Activated CD4-positive, alpha-beta T cell treated with anti-CD3 and anti-CD28 coated beads, Interleukin-2, amount 50 U/mL, for 4 hours (primary cell): ENCODE measurements around the gene KLF1.
"Not testable (repeated sequence)": the region's sequence is repeated elsewhere in the genome, so short reads cannot be mapped to it uniquely, and the experiment has no call there.

Source experiments
- DNase-seq, 2 experiments: peaks; one replicate each; pipeline ENCODE4 v3.0.0-alpha.2; 2020

Gene KLF1

DNA sequence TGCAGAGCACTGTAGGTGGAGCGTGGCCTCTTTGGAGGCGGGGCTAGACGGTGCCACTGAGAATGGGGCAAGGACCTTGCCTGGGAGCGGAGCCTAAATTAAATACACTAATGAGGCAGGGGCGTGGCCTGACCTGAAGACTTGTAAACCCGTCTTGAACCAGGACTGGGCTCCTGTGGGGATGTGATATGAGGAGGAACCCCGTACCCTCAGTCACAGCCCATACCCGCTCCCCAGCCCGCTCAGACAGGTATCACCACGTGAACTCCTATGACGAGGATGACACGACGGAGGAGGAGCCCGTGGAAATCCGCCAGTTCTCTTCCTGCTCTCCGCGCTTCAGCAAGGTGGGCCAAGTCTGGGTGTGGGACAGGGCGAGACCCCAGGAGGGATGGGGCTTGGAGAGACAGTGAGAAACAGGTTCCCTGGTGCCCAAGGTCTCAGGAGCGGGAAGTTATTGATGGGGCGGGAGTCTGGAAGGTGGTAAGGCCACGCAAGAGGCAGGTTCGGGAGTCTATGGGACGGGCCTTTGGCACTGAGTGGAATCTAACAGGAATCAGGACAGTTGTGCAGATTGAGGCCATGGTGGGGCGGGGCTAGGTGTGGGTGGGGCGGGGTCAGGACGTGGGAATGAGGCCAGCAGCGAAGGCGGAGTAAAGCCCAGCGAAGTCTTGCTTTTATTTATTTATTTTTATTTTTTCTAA, 20.4 kb downstream of the KLF1 start:
- DNase-seq: no peak

DNA sequence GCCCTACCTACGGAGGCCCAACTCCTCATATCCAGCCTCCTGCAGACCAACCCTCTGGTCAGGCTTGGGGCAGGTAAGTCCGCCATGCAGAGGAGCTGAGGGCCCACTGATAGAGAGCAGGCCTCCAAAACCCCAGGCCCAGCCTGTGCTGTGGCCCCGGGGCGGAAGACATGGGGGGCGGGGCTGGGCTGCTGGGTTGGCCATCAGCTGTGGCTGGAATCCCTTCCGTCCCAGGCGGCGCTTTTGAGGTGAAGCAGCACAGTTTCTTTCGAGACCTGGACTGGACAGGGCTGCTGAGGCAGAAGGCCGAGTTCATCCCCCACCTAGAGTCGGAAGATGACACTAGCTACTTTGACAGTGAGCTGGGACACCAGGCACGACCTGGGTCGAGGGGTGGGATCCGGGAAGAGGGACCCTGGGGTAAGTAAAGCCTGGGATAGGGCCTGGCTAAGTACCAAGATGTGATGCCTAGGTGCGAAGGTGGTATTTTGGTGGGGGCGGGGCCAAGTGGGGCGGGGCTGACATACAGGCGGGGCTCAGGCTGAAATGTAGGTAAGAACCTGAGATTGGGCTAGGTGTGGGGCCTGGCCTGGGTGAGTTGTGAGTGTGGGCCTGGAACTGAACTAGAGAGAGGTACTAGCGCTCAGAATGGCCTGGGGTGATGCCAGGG, 21.1 kb downstream of the KLF1 start:
- DNase-seq: no peak

DNA sequence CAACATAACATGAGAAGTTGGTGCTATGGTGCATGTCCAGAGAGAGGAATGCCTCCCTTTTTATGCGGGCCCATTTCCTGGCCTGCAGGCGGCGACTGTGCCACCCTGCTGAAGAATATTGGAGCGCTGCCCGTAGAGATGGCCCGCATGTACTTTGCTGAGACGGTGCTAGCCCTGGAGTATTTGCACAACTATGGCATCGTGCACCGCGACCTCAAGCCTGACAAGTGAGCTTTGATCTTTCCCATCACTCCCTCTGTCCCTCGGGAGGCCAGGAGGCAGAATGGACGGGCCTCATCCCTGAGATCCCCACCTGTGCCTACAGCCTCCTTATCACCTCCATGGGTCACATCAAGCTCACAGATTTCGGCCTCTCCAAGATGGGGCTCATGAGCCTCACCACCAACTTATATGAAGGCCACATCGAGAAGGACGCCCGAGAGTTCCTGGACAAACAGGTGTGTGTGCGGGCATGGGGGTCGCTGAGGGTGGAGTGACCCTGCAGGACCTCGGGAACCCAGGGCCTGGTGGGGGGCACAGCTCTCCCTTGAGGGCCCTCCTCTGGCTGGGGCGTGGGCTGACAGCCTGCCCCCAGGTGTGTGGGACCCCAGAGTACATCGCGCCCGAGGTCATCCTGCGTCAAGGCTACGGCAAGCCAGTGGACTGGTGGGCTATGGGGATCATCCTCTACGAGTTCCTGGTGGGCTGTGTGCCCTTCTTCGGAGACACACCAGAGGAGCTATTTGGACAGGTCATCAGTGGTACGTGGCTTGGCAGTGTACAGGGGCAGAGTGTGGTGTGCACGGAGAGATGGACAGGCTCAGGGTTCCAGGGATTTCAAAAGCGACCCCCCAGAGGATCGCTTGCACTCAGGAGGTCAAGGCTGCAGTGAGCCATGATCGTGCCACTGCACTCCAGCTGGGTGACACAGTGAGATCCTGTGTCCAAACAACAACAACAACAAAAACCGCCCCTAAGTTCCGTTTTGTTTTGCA, 22.0 kb downstream of the KLF1 start:
- DNase-seq: no peak

DNA sequence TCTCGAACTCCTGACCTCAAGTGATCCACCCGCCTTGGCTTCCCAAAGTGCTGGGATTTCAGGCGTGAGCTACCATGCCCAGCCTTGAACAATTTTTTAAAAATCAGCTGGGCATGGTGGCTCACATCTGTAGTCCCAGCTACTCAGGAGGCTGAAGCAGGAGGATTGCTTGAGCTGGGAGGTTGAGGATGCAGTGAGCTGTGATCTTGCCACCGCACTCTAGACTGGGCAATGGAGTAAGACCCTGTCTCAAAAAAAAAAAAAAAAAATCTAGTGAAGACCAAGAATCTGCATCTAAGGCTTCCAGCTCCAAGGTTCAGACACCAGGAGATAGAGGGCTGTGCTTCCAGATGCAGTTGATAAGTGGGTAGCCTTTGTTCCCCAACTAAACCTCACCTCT, 22.9 kb downstream of the KLF1 start:
- no peak for DNase-seq

DNA sequence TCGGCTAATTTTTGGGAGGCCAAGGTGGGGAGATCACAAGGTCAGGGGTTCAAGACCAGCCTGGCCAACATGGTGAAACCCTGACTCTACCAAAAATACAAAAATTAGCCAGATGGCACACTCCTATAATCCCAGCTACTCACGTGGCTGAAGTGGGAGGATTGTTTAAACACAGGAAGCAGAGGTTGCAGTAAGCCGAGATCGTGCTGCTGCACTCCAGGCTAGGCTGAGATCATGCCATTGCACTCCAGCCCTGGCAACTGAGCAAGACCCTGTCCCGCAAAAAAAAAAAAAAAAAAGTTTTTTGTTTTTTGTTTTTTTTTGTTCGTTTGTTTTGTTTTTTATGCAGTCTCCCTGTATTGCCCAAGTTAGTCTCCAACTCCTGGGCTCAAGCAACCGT, 27.5 kb downstream of the KLF1 start:
- no peak for DNase-seq

DNA sequence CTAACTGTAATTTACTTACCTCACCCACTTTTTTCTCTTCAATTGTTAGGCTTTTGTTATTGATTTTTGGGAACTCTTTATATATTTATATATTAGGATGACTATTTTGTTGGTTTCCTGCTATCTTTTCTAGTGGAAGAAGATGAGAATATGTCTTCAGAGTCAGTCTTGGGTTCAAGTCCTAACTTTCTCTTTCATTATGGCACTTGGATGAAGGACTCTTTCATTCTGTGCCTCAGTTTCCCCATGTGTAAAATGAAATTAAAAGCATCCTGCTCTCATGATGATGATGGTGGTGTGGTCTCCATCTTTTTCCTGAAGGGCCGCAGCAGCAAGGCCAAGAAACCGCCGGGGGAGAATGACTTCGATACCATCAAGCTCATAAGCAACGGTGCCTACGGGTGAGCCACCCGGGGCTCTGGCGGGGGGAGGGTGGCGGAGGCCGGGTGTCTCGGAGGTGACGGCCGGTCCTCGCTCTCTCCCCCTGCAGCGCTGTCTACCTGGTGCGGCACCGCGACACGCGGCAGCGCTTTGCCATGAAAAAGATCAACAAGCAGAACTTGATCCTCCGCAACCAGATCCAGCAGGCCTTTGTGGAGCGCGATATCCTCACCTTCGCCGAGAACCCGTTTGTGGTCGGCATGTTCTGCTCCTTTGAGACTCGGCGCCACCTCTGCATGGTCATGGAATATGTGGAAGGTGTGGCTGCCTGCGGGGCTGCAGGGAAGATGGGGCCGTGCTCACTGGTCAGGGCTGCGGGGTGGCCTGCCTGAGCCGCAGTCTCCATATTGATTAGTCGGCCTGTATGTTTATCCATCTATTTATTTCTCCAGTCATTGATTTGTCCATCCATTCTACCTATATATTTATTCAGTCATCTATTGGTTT, 28.7 kb downstream of the KLF1 start:
- DNase-seq: no peak

DNA sequence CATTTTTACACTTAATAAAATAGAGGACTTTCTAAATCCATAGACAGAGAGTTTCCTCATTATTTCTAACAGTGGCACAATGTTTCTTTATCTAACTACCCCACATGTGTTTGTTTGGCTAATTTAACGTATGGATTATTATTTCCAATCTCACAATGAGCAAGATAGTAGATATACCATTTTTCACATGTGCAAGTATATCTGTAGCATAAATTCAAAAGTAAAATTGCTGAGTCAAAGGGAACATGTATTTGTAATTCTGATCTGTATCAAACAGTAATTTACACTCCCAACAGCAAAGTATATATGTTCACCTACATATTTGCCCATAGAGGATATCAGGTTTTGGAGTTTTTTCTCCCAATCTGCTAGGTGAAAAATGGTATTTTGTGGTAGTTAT, 30.3 kb downstream of the KLF1 start:
- no peak for DNase-seq

DNA sequence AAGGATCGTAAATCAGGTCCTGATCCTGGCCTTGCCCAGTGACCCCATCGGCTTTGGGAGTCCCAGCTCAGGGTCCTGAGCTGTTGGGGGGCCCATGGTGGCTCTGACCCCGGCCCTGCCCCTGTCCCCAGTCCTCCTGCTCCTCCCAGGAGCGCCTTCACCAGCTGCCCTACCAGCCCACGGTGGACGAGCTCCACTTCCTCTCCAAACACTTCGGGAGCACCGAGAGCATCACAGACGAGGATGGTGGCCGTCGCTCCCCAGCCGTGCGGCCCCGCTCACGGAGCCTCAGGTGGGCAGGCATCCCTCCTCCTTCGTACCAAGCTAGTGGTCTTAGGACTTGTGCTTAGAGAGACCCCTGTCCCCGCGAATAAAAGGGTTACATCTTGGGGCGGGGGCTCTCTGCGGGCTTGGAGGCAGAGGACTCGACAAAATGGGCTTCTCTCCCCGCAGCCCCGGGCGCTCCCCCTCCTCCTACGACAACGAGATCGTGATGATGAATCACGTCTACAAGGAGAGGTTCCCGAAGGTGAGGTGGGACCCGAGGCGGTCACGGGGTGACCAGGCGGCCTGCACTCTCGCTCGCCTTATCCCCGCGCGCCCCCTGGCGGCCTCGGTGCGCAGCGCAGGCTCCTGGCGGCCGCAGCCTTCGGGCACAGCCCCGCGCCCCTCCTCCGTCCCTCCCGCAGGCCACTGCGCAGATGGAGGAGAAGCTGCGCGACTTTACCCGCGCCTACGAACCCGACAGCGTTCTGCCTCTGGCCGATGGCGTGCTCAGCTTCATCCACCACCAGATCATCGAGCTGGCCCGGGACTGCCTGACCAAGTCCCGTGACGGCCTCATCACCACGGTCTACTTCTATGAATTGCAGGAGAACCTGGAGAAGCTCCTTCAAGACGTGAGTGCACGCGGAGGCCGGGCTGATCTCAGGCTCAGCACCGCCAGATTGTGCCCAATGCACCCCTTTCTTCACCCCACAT, 39.6 kb downstream of the KLF1 start:
- peak; percentile 76 to 78 for DNase-seq

DNA sequence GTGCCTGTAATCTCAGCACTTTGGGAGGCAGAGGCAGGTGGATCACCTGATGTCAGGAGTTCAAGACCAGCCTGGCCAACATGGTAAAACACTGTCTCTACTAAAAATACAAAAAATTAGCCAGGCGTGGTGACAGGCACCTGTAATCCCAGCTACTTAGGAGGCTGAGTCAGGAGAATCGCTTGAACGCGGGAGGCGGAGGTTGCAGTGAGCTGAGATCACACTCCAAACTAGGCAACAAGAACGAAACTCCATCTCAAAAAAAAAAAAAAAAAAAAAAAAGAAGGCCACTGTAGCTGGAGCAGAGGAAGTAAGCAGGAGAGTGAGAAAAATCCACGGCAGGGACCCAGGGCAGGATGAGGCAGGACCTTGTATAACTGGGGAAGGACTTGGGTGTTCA, 40.4 kb downstream of the KLF1 start:
- DNase-seq: not testable (repeated sequence)

DNA sequence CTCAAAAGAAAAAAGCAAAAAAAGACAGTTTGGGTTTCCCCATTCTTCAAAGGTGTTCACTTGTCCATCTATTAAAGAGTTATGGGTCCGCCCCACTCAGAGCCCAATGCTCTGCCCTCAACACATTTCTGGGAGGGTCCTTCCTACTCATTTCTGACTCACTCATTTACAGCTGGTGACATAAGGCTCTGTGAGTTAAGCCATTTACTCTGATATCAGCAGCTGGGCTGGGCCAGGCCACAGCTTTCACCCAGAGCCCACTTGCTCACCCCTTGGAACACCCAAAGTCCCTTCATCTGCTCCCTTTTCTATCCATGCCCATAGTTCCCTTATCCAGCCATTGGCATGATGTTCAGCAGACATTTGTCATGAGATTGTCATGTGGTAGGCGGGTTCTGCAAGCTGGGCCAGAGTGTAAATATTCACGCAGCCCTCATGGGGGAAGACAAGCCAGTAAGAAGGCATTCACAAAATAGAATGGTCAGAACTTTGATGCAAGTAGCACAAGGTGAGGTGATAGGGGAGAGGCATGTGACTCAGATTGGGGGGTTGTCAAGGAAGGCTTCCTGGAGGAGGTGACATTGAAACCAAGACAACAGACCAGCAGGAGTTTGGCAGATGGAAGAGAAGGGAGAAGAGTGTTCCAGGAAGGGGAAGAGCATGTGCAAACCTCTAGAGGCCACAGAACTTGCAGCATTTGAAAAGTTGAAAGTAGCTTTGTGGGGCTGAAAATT, 42.8 kb downstream of the KLF1 start:
- no peak for DNase-seq

DNA sequence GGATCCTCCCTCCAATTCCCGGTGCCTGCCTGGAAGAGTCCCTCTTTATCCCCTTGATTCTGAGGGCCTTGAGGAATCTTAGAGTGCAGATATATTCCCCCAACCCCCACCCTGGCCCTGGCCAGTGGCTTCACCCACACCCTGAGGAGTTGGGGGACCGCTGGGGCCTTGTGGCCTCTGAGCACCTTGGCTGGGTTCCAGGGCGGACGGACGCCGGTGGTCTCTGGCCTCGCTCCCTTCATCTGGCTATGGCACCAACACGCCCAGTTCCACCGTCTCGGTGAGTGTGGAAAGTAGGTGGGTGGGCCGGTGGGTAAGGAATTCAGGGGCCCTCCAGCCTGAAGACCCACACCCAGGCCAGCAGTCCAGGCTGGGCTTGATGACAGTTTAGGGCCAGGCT, 43.7 kb downstream of the KLF1 start:
- DNase-seq: no peak

DNA sequence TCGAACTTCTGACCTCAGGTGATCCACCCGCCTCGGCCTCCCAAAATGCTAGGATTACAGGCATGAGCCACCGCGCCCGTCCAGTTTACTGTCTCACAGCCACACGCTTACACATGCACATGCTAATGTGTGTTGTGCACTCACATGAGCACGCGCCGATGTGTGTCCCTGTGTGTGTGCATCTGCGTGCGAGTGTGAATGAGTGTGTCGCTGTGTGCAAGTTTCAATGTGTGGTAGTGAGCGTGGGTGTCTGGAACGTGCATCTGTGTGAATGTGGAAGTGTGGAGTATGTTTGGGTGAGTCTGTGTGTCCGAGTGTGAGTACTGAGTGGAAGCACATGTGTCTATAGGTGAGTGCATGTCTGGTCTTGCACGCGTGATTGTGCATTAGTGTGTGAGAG, 44.5 kb downstream of the KLF1 start:
- DNase-seq: no peak

DNA sequence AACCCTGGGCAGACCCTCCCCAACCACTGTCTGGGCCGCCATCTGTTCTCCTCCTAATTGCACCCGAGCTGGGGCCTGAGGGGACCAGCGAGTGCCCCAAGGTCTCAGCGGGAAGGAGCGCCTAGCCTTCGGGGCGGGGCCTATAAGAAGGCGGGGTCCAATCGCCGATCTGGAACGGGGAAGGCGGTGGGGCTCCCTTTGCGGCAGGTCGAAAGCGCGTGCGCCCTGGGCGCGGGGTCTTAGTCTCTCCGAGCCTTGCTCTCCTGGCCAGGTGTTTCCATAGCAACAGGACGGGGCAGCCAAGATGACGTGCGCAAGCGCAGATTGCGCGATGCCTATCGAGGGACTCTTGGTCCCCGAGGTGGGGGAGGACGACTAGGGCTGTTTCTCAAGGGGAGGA, 45.9 kb downstream of the KLF1 start:
- DNase-seq: no peak

DNA sequence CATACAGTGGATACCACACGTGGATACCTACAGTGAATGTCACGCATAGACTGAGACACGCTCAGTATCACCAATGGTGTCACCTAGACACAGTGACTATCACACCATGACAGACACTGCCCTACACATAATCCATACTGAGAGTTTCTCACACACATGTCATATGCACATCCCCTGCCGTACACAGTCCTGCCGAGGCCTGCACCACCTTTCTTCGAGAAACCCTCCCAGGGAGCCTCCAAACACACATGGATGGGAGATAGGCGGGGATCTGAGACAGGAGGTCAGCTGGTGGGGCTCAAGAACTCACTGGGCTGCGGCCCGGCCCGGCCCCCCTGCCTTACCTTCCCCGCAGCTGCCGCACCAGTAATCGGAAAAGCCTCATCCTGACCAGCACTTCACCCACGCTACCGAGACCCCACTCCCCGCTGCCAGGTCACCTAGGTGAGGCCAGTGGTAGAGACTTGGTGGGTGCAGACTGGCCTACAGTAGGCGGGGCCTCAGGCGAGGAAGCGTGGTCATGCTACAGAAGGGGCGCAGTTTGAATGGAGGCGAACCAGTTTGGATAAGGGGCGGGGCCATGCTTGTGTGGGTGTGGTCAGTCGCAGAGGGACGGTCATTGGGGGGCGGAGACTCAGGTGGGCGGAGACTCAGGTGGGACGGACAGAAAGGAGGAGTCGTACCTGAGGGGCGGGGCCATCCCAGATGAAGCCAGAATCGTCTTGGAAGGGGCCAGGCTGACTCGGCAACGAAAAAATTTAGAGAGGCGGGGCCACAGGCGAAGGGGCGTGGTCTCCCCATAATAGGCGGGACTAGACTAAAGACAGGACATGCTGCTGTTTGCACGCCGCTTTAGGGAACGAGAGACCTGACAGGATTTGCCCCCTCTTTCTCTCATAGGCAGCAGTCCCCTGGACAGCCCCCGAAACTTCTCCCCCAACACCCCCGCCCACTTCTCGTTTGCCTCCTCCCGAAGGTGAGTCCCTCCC, 46.6 kb downstream of the KLF1 start:
- DNase-seq: no peak

DNA sequence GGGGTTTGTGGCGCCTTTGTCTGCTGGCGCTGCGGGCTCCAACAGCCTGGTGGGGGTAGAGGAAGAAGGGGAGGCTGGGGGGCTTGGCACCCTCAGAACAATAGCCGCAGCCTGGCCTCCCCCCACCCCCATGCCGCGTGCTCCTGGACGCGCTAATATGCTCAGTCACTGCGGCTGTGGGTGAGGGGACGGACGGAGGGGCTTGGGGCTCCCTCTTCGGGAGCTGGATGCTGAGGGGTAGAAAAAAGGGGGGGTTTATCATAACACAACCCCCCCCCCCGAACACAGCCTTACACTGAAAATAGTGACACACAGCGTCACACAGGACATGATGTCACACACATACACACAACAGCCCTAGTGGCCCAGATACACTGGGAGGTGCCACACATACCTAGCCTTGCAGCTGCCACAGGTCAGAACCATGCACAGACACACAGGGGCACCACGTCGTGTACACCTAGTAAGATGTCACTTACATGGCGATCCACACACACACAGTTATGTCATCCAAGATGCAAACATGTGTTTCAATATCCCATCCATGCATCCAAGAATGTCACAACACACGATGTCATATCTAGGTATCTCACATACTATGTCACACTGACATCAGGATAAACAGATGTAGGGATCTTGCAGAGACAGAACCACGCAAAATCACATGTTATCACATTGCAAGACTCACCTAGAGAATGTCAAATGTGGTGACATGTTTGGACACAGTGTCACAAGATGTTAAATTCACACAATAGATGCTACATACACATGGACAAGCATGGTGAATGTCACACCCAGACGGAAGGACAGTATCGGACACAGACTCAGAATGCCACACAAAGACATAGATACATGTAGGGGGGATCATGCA, 47.9 kb downstream of the KLF1 start:
- no peak for DNase-seq

DNA sequence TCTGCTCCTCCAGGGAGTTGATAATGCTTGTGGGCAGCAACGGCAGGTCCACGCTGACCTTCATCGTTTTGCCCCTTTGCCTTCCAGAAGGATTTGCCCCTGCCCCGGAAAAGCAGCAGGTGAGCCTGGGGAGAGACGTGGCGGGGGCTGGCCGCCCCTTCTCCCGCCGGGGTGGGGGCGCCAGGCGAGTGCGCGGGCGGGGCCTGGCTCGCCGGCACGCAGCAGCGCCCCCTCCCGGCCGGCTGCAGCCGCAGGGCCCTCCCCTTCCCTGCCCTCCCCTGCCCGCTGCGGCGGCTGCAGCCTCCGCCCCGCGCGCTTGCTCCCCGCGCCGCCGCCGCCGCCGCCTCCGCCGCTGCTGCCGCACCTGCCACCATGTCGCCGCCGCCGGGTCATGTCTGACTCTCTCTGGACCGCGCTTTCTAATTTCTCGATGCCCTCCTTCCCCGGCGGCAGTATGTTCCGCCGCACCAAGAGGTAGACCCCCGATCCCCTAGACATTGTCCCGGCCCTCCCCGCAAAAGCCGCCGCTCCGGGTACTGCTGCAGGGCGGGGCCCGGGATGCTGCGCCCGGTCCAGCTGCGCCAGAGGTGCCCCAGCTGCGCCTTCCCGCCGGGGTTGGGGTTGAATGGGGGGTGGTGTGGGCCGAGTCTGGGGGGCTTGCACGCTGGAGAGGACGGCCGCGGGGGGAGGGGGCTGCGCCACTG, 48.7 kb downstream of the KLF1 start, which contains the start of gene MAST1:
TSS of gene MAST1 (plus strand) at position 334 of the 704 bp plus-strand sequence. CDS start at position 392, 58 bp downstream.
- DNase-seq: no peak

DNA sequence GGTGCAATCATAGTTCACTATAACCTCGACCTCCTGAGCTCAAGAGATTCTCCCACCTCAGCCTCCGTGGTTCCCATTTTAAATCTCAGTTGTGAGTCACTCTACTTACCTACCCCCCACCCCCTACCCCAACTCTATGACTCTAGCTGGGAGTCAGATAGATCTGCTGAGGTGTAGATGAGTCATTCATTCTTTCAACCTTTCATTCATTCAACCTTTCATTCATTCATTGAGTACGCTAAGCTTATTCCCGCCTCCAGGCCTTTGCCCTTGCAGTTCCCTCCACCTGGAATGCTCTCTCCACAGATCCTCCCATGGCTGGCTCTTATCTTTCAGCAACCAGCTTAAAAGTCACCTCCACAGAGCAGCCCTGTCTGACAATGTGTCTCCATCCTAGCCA, 49.8 kb downstream of the KLF1 start:
- no peak for DNase-seq

DNA sequence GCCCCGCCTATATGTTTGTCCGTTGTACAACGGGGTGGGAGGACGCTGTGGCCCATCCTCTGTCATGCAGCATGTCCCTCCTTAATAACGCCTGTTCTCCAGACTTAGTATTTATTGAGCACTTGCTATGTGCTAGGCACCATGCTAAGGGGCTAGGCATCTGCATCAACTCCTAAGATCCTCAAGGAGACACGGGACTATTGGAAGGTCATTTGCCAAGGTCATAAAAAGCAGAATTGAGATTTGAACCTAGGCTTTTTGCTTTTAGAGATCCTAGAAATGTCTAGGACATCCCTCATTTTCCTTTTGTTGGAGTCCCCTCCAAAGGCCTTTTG, 50.5 kb downstream of the KLF1 start:
- DNase-seq: no peak
